Progenitor cell of endocrine pancreas (in vitro differentiated cells): ENCODE measurements around the gene SLX4. TPM values are rescaled to one million over a fixed set of nuclear protein-coding genes. Genes with fewer than 3 reads are reported as not detected.

Experiments used
- DNase-seq: peaks from one replicate; pipeline ENCODE4 v3.0.0; 2021; ENCODE audit warnings: low spot score; ENCODE audit not compliant: unreplicated experiment
- H3K27ac Mint-ChIP-seq: 2 replicates; pipeline ENCODE4 v1.8.0; 2021; ENCODE audit warnings: mild to moderate bottlenecking, moderate library complexity, mixed read lengths
- H3K27me3 Mint-ChIP-seq: 2 replicates; pipeline ENCODE4 v1.8.0; 2021; ENCODE audit warnings: mixed read lengths
- H3K36me3 Mint-ChIP-seq: 2 replicates; pipeline ENCODE4 v1.8.0; 2022; ENCODE audit warnings: mixed read lengths; ENCODE audit not compliant: insufficient read depth
- H3K4me1 Mint-ChIP-seq: 2 replicates; pipeline ENCODE4 v1.8.0; 2021; ENCODE audit warnings: low read depth, mixed read lengths
- H3K4me3 Mint-ChIP-seq: 2 replicates; pipeline ENCODE4 v1.8.0; 2021; ENCODE audit warnings: low read depth, mild to moderate bottlenecking, moderate library complexity, mixed read lengths
- H3K9me3 Mint-ChIP-seq: 2 replicates; pipeline ENCODE4 v1.8.0; 2021; ENCODE audit warnings: low read depth, mixed read lengths
- CTCF ChIP-seq: fragments of 200-600 bp; sonication (generic); IDR thresholded peaks from one replicate; pipeline ENCODE4 v1.5.0; 2021; ENCODE audit warnings: antibody characterized with exemption, mild to moderate bottlenecking; ENCODE audit not compliant: unreplicated experiment
- total RNA-seq: library from RNA; stranded (reverse); gene quantifications from 2 replicates; pipeline ENCODE4 v1.2.1, GENCODE V29; 2021

SLX4 gene
- total RNA-seq, 1 donor from 2014 or later, result 14.0 TPM

GRCh38 chr16:3597226-3597625 is 14.2 kb downstream of the SLX4 start:
- no peak for DNase-seq
- Mint-ChIP-seq H3K9me3 (peaks cover 5% of the 10 kb centered on the region), H3K36me3 (peaks cover 24% of the 10 kb centered on the region), H3K27me3 (no peaks in the 10 kb centered on the region), H3K27ac (no peak overlapping the region), H3K4me3 (no peak overlapping the region), H3K4me1 (no peaks in the 10 kb centered on the region)
- TF ChIP-seq CTCF, result no peak

GRCh38 chr16:3596101-3596861 is 15.1 kb downstream of the SLX4 start:
- Mint-ChIP-seq H3K4me3 (no peak overlapping the region), H3K36me3 (peaks cover 19% of the 10 kb centered on the region), H3K4me1 (no peaks in the 10 kb centered on the region), H3K27ac (no peak overlapping the region), H3K27me3 (no peaks in the 10 kb centered on the region), H3K9me3 (peaks cover 5% of the 10 kb centered on the region)
- no peak for TF ChIP-seq CTCF
- no peak for DNase-seq

GRCh38 chr16:3595521-3596021 is 15.8 kb downstream of the SLX4 start:
- Mint-ChIP-seq H3K4me3 (no peak overlapping the region), H3K4me1 (no peaks in the 10 kb centered on the region), H3K27me3 (no peaks in the 10 kb centered on the region), H3K27ac (no peak overlapping the region), H3K9me3 (no peaks in the 10 kb centered on the region), H3K36me3 (peaks cover 16% of the 10 kb centered on the region)
- no peak for TF ChIP-seq CTCF
- no peak for DNase-seq

DNA sequence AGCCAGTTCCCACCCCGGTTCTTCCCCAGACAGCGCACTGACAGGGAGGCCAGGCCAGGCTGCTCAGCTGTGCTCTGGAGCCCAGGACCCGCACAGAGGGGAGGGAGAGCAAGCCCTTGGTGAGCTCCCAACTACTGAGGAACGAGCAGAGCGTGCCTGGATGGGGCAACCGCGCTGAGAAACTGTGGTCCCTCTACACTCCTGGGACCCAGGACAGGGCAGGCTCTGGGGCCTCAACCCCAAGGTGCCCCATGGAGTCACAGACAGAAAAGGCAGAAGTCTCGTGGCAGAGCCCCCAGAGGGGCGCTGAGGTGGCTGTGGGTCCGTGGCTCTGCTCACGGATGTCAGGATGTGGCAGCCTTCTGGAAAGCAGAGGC is 16.3 kb downstream of the SLX4 start:
- H3K4me1 Mint-ChIP-seq, result no peaks in the 10 kb centered on the region
- no peak overlapping the region for H3K27ac Mint-ChIP-seq
- DNase-seq, result no peak
- H3K27me3 Mint-ChIP-seq, result no peaks in the 10 kb centered on the region
- H3K9me3 Mint-ChIP-seq, result no peaks in the 10 kb centered on the region
- peaks cover 13% of the 10 kb centered on the region for H3K36me3 Mint-ChIP-seq
- H3K4me3 Mint-ChIP-seq, result no peak overlapping the region
- TF ChIP-seq CTCF, result no peak

- Mint-ChIP-seq H3K4me3 (no peak overlapping the region), H3K36me3 (peaks cover 7% of the 10 kb centered on the region)
Observed at GRCh38 chr16:3594316-3595109, 16.9 kb downstream of the SLX4 start.

More at GRCh38 chr16:3594316-3595109, 16.9 kb downstream of the SLX4 start:
- no peak for TF ChIP-seq CTCF
- no peaks in the 10 kb centered on the region for H3K27me3 Mint-ChIP-seq
- no peak for DNase-seq
- no peak overlapping the region for H3K27ac Mint-ChIP-seq
- no peaks in the 10 kb centered on the region for H3K4me1 Mint-ChIP-seq
- no peaks in the 10 kb centered on the region for H3K9me3 Mint-ChIP-seq
